ENCODE results near the gene MIA.

The MIA gene

DNA sequence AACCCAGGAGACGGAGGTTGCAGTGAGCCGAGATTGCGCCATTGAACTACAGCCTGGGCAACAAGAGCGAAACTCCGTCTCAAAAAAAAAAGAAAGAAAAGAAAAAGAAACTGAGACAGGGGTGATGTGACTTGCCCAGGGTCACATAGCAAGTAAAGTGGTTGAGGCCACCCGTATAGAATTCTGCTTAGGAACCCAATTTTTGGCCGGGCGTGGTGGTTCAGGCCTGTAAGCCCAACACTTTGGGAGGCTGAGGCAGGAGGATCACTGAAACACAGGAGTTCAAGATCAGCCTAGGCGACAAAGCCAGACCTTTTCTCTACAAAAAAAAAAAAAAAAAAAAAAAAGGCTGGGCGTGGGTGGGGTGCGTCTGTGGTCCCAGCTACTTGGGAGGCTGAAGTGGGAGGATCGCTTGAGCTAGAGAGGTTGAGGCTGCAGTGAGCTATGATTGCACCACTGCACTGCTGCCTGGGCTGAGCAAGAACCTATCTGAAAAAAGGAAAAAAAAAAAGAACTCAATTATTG, 23.0 kb upstream of the MIA start:
- no peak for TF ChIP-seq CTCF (IDR thresholded peaks at IDR 0.05; ENCODE audit: low read depth, low read length)
- H3K4me3 ChIP-seq (ENCODE audit: low read depth, low read length) = peak overlapping the region; percentile 92

DNA sequence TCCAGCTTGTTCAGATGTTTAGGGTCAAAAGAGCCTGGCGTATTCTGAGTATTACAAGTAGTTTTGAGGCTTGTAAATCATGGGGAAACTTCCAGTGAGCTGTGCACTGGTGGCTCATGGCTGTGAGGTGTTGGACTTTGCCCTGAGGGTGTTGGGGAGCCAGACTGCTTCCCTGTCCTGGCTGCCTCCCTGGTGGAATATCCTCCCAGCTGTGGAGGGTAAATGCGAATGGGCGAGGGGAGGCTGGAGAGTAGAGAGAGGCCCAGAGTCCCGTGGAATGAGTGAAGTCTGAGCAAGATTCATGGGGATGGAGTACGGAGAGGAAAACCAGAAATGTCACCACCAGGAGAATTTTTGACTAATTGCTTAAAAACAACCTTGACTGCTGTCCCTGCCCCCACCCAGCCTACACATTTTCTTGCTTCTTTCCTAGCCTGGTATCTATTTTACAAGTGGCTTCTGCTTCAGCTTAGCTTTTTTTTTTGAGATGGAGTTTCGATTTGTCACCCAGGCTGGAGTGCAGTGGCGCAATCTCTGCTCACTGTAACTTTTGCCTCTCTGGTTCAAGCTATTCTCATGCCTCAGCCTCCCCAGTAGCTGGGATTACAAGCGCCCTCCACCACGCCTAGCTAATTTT, 20.6 kb upstream of the MIA start:
- TF ChIP-seq CTCF (IDR thresholded peaks at IDR 0.05; ENCODE audit: low read depth, low read length) = no peak

DNA sequence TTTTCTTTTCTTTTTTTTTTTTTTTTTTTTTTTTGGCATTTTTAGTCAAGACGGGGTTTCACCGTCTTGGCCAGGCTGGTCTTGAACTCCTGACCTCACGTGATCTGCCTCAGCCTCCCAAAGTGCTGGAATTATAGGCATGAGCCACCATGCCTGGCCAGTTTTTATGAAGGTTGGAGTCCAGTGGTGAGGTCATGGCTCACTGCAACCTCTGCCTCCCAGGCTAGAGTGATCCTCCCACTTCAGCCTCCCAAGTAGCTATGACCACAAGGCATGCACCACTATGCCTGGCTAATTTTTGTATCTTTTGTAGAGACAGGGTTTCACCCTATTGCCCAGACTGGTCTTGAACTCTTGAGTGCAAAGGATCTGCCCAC, 20.1 kb upstream of the MIA start:
- no peak overlapping the region for H3K4me3 ChIP-seq (ENCODE audit: low read depth, low read length)
- TF ChIP-seq CTCF (IDR thresholded peaks at IDR 0.05; ENCODE audit: low read depth, low read length) = no peak

More for the DNA sequence above, 20.6 kb upstream of the MIA start:
- H3K4me3 ChIP-seq (ENCODE audit: low read depth, low read length) = no peak overlapping the region

GRCh38 chr19:40755791-40756190, 19.5 kb upstream of the MIA start:
- no peak for TF ChIP-seq CTCF (IDR thresholded peaks at IDR 0.05; ENCODE audit: low read depth, low read length)
- H3K4me3 ChIP-seq (ENCODE audit: low read depth, low read length) = no peak overlapping the region

GRCh38 chr19:40756502-40757110, 18.7 kb upstream of the MIA start:
- H3K4me3 ChIP-seq (ENCODE audit: low read depth, low read length) = no peak overlapping the region
- no peak for TF ChIP-seq CTCF (IDR thresholded peaks at IDR 0.05; ENCODE audit: low read depth, low read length)

GRCh38 chr19:40758491-40758890, 16.8 kb upstream of the MIA start:
- H3K4me3 ChIP-seq (ENCODE audit: low read depth, low read length) = no peak overlapping the region
- no peak for TF ChIP-seq CTCF (IDR thresholded peaks at IDR 0.05; ENCODE audit: low read depth, low read length)

DNA sequence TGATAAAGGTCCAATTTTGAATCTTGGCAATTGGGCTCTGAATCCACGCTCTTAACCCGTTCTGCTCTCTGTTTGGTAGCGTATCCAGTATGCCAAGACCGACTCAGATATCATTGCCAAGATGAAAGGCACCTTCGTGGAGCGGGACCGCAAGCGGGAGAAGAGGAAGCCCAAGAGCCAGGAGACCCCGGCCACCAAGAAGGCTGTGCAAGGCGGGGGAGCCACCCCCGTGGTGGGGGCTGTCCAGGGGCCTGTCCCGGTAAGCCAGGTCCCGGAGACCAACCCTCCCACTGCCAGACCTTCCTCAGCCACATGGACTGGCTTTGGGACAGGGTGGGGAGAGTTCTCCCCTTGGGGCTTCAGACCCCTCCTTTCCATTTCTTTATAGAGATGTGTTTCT, 16.0 kb upstream of the MIA start:
- no peak overlapping the region for H3K4me3 ChIP-seq (ENCODE audit: low read depth, low read length)
- TF ChIP-seq CTCF (IDR thresholded peaks at IDR 0.05; ENCODE audit: low read depth, low read length) = no peak
